ENCODE measurements around the gene ASPRV1.
A peak's percentile ranks its signal among the peaks of the same experiment; 100 is the strongest.

ASPRV1 gene

GRCh38 chr2:69937968-69938367 lies 23.5 kb downstream of the ASPRV1 start:
- DNase-seq, result no peak

- DNase-seq, result no peak
These were observed 24.5 kb downstream of the ASPRV1 start for GRCh38 chr2:69936906-69937305.

GRCh38 chr2:69935011-69935410 lies 26.4 kb downstream of the ASPRV1 start:
- no peak for DNase-seq

GRCh38 chr2:69934614-69934908 lies 26.9 kb downstream of the ASPRV1 start:
- DNase-seq, result no peak

- no peak for DNase-seq
These were observed 27.4 kb downstream of the ASPRV1 start for GRCh38 chr2:69933839-69934613.

- DNase-seq, result no peak
These were observed 28.1 kb downstream of the ASPRV1 start for GRCh38 chr2:69933254-69933828.

- no peak for DNase-seq
These were observed 28.9 kb downstream of the ASPRV1 start for GRCh38 chr2:69932596-69932922.

- DNase-seq, result no peak
These were observed 29.4 kb downstream of the ASPRV1 start for GRCh38 chr2:69931832-69932595.

- DNase-seq, result no peak
These were observed 34.4 kb downstream of the ASPRV1 start for GRCh38 chr2:69926849-69927515.

GRCh38 chr2:69923116-69923515 lies 38.3 kb downstream of the ASPRV1 start:
- DNase-seq, result no peak

- DNase-seq, result no peak
These were observed 43.0 kb downstream of the ASPRV1 start for GRCh38 chr2:69918401-69918800.

GRCh38 chr2:69917852-69918251 lies 43.6 kb downstream of the ASPRV1 start:
- no peak for DNase-seq

GRCh38 chr2:69916106-69916505 lies 45.3 kb downstream of the ASPRV1 start:
- DNase-seq, result no peak

- DNase-seq, result no peak
These were observed 46.2 kb downstream of the ASPRV1 start, which contains the start of gene MXD1 for GRCh38 chr2:69914950-69915945. MXD1 (plus strand) TSS chr2:69915109; CDS start chr2:69915331, 222 bp downstream.

- DNase-seq, result peak; percentile 100
These were observed 47.1 kb downstream of the ASPRV1 start for GRCh38 chr2:69914164-69914949.

GRCh38 chr2:69911985-69912563 lies 49.4 kb downstream of the ASPRV1 start:
- peak; percentile 46 for DNase-seq
